GM12878 (cell line): Measurements from ENCODE around the gene SHLD1. TPM values are rescaled to one million over a fixed set of nuclear protein-coding genes. Genes with fewer than 3 reads are reported as not detected.

Source experiments
- GATAD2B ChIP-seq: fragments of 450-650 bp; conservative IDR thresholded peaks from 2 replicates; pipeline ENCODE4 v1.6.1; 2017; ENCODE audit warnings: low read depth, mild to moderate bottlenecking, moderate library complexity
- LARP7 ChIP-seq: fragments of 450-650 bp; IDR thresholded peaks from 2 replicates; pipeline ENCODE4 v1.6.1; 2017; ENCODE audit warnings: mild to moderate bottlenecking
- MLLT1 ChIP-seq: fragments of 450-650 bp; IDR thresholded peaks from 2 replicates; pipeline ENCODE4 v1.6.1; 2016; ENCODE audit warnings: mild to moderate bottlenecking
- MTA3 ChIP-seq: IDR thresholded peaks from 2 replicates; pipeline ENCODE4 v1.6.1; 2012; ENCODE audit warnings: low read length, inconsistent platforms, borderline replicate concordance
- NBN ChIP-seq: fragments of 450-650 bp; IDR thresholded peaks from 2 replicates; pipeline ENCODE4 v1.6.1; 2016
- POLR2A ChIP-seq: IDR thresholded peaks from 2 replicates; pipeline ENCODE4 v1.6.1; 2011; ENCODE audit warnings: low read depth, mild to moderate bottlenecking, low read length
- STAT1 ChIP-seq: fragments of 450-650 bp; conservative IDR thresholded peaks from 2 replicates; pipeline ENCODE4 v1.6.1; 2014; ENCODE audit warnings: antibody characterized with exemption, mild to moderate bottlenecking
- WRNIP1 ChIP-seq: IDR thresholded peaks from 2 replicates; pipeline ENCODE4 v1.6.1; 2011; ENCODE audit warnings: low read depth, low read length, improper control_type of control experiment, borderline replicate concordance
- YBX1 ChIP-seq: fragments of 450-650 bp; IDR thresholded peaks from 2 replicates; pipeline ENCODE4 v1.6.1; 2016; ENCODE audit warnings: antibody characterized with exemption
- polyA plus RNA-seq, 11 experiments: library from polyadenylated mRNA; depleted of rRNA in 4 of 11; unstranded in 6 of 11; stranded (reverse) in 5 of 11; fragments of >200 nt; fragmentation: Nextera tagmentation in 4 of 11; fragmentation: Illumina TruSeq in 1 of 11; extraction: Ambion mirVana in 4 of 11; extraction: Trizol in 1 of 11; gene quantifications; 1 replicate in 1 of 11; 2 replicates in 10 of 11; pipeline versions ENCODE4 v1.2.1 to v1.2.3, GENCODE V29; 2011 to 2016; ENCODE audit warnings: inconsistent platforms in 2 of 11, missing spikeins in 2 of 11, low read depth in 1 of 11
- small RNA-seq: library from RNA; depleted of rRNA; stranded (forward); fragments of <200 nt; gene quantifications from one replicate; pipeline ENCODE3, GENCODE V24; 2014
- total RNA-seq, 4 experiments: library from RNA; depleted of rRNA in 3 of 4; stranded (reverse); fragments of >200 nt in 3 of 4; fragmentation: Illumina TruSeq in 1 of 4; extraction: Trizol in 1 of 4; gene quantifications; 2 replicates each; pipeline versions ENCODE4 v1.2.1 to v1.2.3, GENCODE V29; 2013 to 2021

SHLD1 gene
- total and polyA plus RNA-seq, 10 of the 15 experiments (the other 5 are each of a cell fraction or from before 2014, with no cell fraction given) = 10.8 to 70.9 (median 25.4) TPM

DNA sequence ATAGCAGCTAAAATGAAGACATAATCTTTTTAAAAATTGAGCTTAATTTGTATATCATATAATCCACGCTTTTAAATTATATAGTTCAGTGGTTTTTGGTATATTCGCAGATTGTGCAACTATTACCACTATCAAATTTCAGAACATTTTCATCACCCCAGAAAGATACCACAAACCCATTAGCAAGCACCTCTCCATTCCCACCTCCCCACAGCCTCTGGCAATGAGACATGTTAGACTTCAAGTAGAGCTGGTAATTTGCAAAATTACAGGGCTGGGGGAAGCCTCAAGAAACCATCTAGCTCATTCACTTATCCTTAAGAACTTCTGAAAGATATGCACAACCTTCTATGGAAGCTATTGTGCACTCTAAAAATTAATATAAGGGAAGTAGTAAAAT is 163.0 kb downstream of the SHLD1 start (continued):
- TF ChIP-seq NBN (no peak), MTA3 (no peak), MLLT1 (no peak), LARP7 (no peak), POLR2A (no peak), STAT1 (no peak), GATAD2B (no peak), YBX1 (no peak), WRNIP1 (no peak)

Small RNA genes lying within 50 kb of the gene (small RNA-seq; reads per million reads assigned to genes)
- gene RNU1-55P = not detected

Other genes starting within 250 kb of the SHLD1 start
- gene GPCPD1, start 139.4 kb upstream of the SHLD1 start, total RNA-seq (2014; rRNA removed) = 35.2 and 42.1 TPM in 2 replicates
- 46.3 and 49.8 TPM in 2 replicates for gene GPCPD1, start 139.4 kb upstream of the SHLD1 start, total RNA-seq (2014; rRNA removed; fragmentation: Illumina TruSeq; extraction: Trizol)
- gene GPCPD1, start 139.4 kb upstream of the SHLD1 start, total RNA-seq (2021) = 55.0 and 59.4 TPM in 2 replicates
- gene GPCPD1, start 139.4 kb upstream of the SHLD1 start, polyA plus RNA-seq (2011; rRNA removed) = 87.4 and 116 TPM in 2 replicates
- gene GPCPD1, start 139.4 kb upstream of the SHLD1 start, polyA plus RNA-seq (2014; fragmentation: Illumina TruSeq; extraction: Trizol) = 38.2 and 55.0 TPM in 2 replicates
- gene GPCPD1, start 139.4 kb upstream of the SHLD1 start, polyA plus RNA-seq (2014; fragmentation: Nextera tagmentation; extraction: Ambion mirVana) = 10 to 100 TPM; 14.5 to 14.6 TPM
- gene GPCPD1, start 139.4 kb upstream of the SHLD1 start, polyA plus RNA-seq (2014; rRNA removed) = 29.2 and 34.3 TPM in 2 replicates
- 10 to 100 TPM; 46.2 to 49.2 TPM for gene GPCPD1, start 139.4 kb upstream of the SHLD1 start, polyA plus RNA-seq (2016; fragmentation: Nextera tagmentation; extraction: Ambion mirVana)
- gene CHGB, start 161.1 kb downstream of the SHLD1 start, total RNA-seq (2014; rRNA removed) = not detected in 2 replicates
- not detected in 2 replicates for gene CHGB, start 161.1 kb downstream of the SHLD1 start, total RNA-seq (2014; rRNA removed; fragmentation: Illumina TruSeq; extraction: Trizol)
- 0.23 TPM in 1 of 2 replicates, not detected in the other for gene CHGB, start 161.1 kb downstream of the SHLD1 start, total RNA-seq (2021)
- gene CHGB, start 161.1 kb downstream of the SHLD1 start, polyA plus RNA-seq (2011; rRNA removed) = 0.10 TPM in 1 of 2 replicates, not detected in the other
- 0.06 TPM in 1 of 2 replicates, not detected in the other for gene CHGB, start 161.1 kb downstream of the SHLD1 start, polyA plus RNA-seq (2014; fragmentation: Illumina TruSeq; extraction: Trizol)
- gene CHGB, start 161.1 kb downstream of the SHLD1 start, polyA plus RNA-seq (2014; fragmentation: Nextera tagmentation; extraction: Ambion mirVana) = not detected
- not detected in 2 replicates for gene CHGB, start 161.1 kb downstream of the SHLD1 start, polyA plus RNA-seq (2014; rRNA removed)
- under 1 TPM in 1 of 2 experiments, not detected in 1; 0.16 TPM for gene CHGB, start 161.1 kb downstream of the SHLD1 start, polyA plus RNA-seq (2016; fragmentation: Nextera tagmentation; extraction: Ambion mirVana)
- 22.4 and 23.8 TPM in 2 replicates for gene TRMT6, start 200.1 kb downstream of the SHLD1 start, total RNA-seq (2014; rRNA removed)
- gene TRMT6, start 200.1 kb downstream of the SHLD1 start, total RNA-seq (2014; rRNA removed; fragmentation: Illumina TruSeq; extraction: Trizol) = 24.3 and 25.9 TPM in 2 replicates
- gene TRMT6, start 200.1 kb downstream of the SHLD1 start, total RNA-seq (2021) = 22.2 and 22.3 TPM in 2 replicates
- 18.8 and 24.6 TPM in 2 replicates for gene TRMT6, start 200.1 kb downstream of the SHLD1 start, polyA plus RNA-seq (2011; rRNA removed)
- gene TRMT6, start 200.1 kb downstream of the SHLD1 start, polyA plus RNA-seq (2014; fragmentation: Illumina TruSeq; extraction: Trizol) = 35.5 and 38.6 TPM in 2 replicates
- gene TRMT6, start 200.1 kb downstream of the SHLD1 start, polyA plus RNA-seq (2014; fragmentation: Nextera tagmentation; extraction: Ambion mirVana) = 10 to 100 TPM; 18.2 to 21.1 TPM
- 19.6 and 24.1 TPM in 2 replicates for gene TRMT6, start 200.1 kb downstream of the SHLD1 start, polyA plus RNA-seq (2014; rRNA removed)
- 10 to 100 TPM; 22.8 to 25.3 TPM for gene TRMT6, start 200.1 kb downstream of the SHLD1 start, polyA plus RNA-seq (2016; fragmentation: Nextera tagmentation; extraction: Ambion mirVana)
- gene MCM8, start 200.3 kb downstream of the SHLD1 start, total RNA-seq (2014; rRNA removed) = 17.2 and 21.6 TPM in 2 replicates
- 26.6 and 28.2 TPM in 2 replicates for gene MCM8, start 200.3 kb downstream of the SHLD1 start, total RNA-seq (2014; rRNA removed; fragmentation: Illumina TruSeq; extraction: Trizol)
- gene MCM8, start 200.3 kb downstream of the SHLD1 start, total RNA-seq (2021) = 14.2 and 16.8 TPM in 2 replicates
- gene MCM8, start 200.3 kb downstream of the SHLD1 start, polyA plus RNA-seq (2011; rRNA removed) = 22.3 and 32.2 TPM in 2 replicates
- gene MCM8, start 200.3 kb downstream of the SHLD1 start, polyA plus RNA-seq (2014; fragmentation: Illumina TruSeq; extraction: Trizol) = 22.1 and 27.5 TPM in 2 replicates
- 1 to 10 TPM; 3.2 to 5.5 TPM for gene MCM8, start 200.3 kb downstream of the SHLD1 start, polyA plus RNA-seq (2014; fragmentation: Nextera tagmentation; extraction: Ambion mirVana)
- 13.8 and 15.3 TPM in 2 replicates for gene MCM8, start 200.3 kb downstream of the SHLD1 start, polyA plus RNA-seq (2014; rRNA removed)
- 1 to 10 TPM; 4.9 to 5.0 TPM for gene MCM8, start 200.3 kb downstream of the SHLD1 start, polyA plus RNA-seq (2016; fragmentation: Nextera tagmentation; extraction: Ambion mirVana)